WTC11 (cell line): ENCODE measurements around the gene CPTP. TPM values are rescaled to one million over a fixed set of nuclear protein-coding genes. Genes with fewer than 3 reads are reported as not detected.

Experiments
- ATAC-seq: fragments of 200-7000 bp; cut with Tn5 transposase; 2 replicates; pipeline ENCODE4 v1.10.0; 2021; ENCODE audit warnings: mild to moderate bottlenecking, moderate library complexity
- CTCF ChIA-PET: fragments of 300-600 bp; sonication (Branson Sonifier 250); formaldehyde crosslinking; loops from one replicate; lab custom pipeline; 2021; ENCODE audit warnings: antibody characterized with exemption; lab: Charles Lee
- POLR2A ChIA-PET: fragments of 350-600 bp; sonication (Branson Sonifier 250); formaldehyde crosslinking; loops from one replicate; lab custom pipeline; 2021; ENCODE audit warnings: antibody characterized with exemption; lab: Charles Lee
- DNase-seq: peaks from one replicate; pipeline ENCODE4 v3.0.0; 2021; ENCODE audit warnings: low spot score
- H3K27ac Mint-ChIP-seq: 2 replicates; pipeline ENCODE4 v1.8.0; 2021; ENCODE audit warnings: mixed read lengths
- H3K27me3 Mint-ChIP-seq: 2 replicates; pipeline ENCODE4 v1.8.0; 2021; ENCODE audit warnings: low read depth, mild to moderate bottlenecking, moderate library complexity, mixed read lengths
- H3K36me3 Mint-ChIP-seq: 2 replicates; pipeline ENCODE4 v1.8.0; 2021; ENCODE audit warnings: mixed read lengths
- H3K4me1 Mint-ChIP-seq: 2 replicates; pipeline ENCODE4 v1.8.0; 2022; ENCODE audit warnings: mixed read lengths
- H3K4me3 Mint-ChIP-seq: 2 replicates; pipeline ENCODE4 v1.8.0; 2021; ENCODE audit warnings: mild to moderate bottlenecking, moderate library complexity, mixed read lengths
- H3K9me3 Mint-ChIP-seq: 2 replicates; pipeline ENCODE4 v1.8.0; 2021; ENCODE audit warnings: mixed read lengths
- ELF4 ChIP-seq: sonication (generic); formaldehyde crosslinking; IDR thresholded peaks from 2 replicates; pipeline ENCODE4 v1.8.1; 2022; ENCODE audit warnings: low read depth, mild to moderate bottlenecking, moderate library complexity, missing genetic modification reagents
- ERG ChIP-seq: fragments of 250-450 bp; sonication (Bioruptor Pico); IDR thresholded peaks from 2 replicates; pipeline ENCODE4 v1.8.0; 2021; ENCODE audit warnings: mild to moderate bottlenecking
- ESRRA ChIP-seq: sonication (generic); formaldehyde crosslinking; IDR thresholded peaks from 2 replicates; pipeline ENCODE4 v1.8.1; 2022; ENCODE audit warnings: mild to moderate bottlenecking, missing genetic modification reagents, borderline replicate concordance
- ETV6 ChIP-seq: sonication (generic); formaldehyde crosslinking; IDR thresholded peaks from 2 replicates; pipeline ENCODE4 v1.8.1; 2022; ENCODE audit warnings: mild to moderate bottlenecking, missing genetic modification reagents
- FOXP1 ChIP-seq: sonication (generic); formaldehyde crosslinking; IDR thresholded peaks from 2 replicates; pipeline ENCODE4 v1.8.0; 2022; ENCODE audit warnings: missing genetic modification reagents, mild to moderate bottlenecking, moderate library complexity, borderline replicate concordance
- IRF2 ChIP-seq: sonication (generic); formaldehyde crosslinking; IDR thresholded peaks from 2 replicates; pipeline ENCODE4 v1.8.0; 2022; ENCODE audit warnings: low read depth, missing genetic modification reagents, borderline replicate concordance
- JAZF1 ChIP-seq: fragments of 250-450 bp; sonication (Bioruptor Pico); IDR thresholded peaks from 2 replicates; pipeline ENCODE4 v1.9.0; 2021; ENCODE audit warnings: moderate library complexity, mild to moderate bottlenecking, inconsistent platforms
- JUN ChIP-seq: sonication (generic); formaldehyde crosslinking; IDR thresholded peaks from 2 replicates; pipeline ENCODE4 v1.8.0; 2023; ENCODE audit warnings: mild to moderate bottlenecking, missing genetic modification reagents
- MYBL2 ChIP-seq: sonication (generic); formaldehyde crosslinking; IDR thresholded peaks from 2 replicates; pipeline ENCODE4 v1.8.1; 2023; ENCODE audit warnings: mild to moderate bottlenecking, moderate library complexity, missing genetic modification reagents
- NR2C2 ChIP-seq: sonication (generic); formaldehyde crosslinking; IDR thresholded peaks from 2 replicates; pipeline ENCODE4 v1.8.0; 2022; ENCODE audit warnings: mild to moderate bottlenecking, missing genetic modification reagents
- RELA ChIP-seq: sonication (generic); formaldehyde crosslinking; IDR thresholded peaks from 2 replicates; pipeline ENCODE4 v1.8.1; 2022; ENCODE audit warnings: missing genetic modification reagents, mild to moderate bottlenecking, borderline replicate concordance
- SOX15 ChIP-seq: fragments of 250-450 bp; sonication (Bioruptor Pico); IDR thresholded peaks from 2 replicates; pipeline ENCODE4 v1.9.0; 2021; ENCODE audit warnings: mild to moderate bottlenecking
- TEAD4 ChIP-seq: sonication (generic); formaldehyde crosslinking; IDR thresholded peaks from 2 replicates; pipeline ENCODE4 v1.8.0; 2022; ENCODE audit warnings: mild to moderate bottlenecking, missing genetic modification reagents
- ZBTB43 ChIP-seq: sonication (generic); formaldehyde crosslinking; IDR thresholded peaks from 2 replicates; pipeline ENCODE4 v1.8.1; 2023; ENCODE audit warnings: mild to moderate bottlenecking, missing genetic modification reagents
- ZNF219 ChIP-seq: sonication (generic); formaldehyde crosslinking; IDR thresholded peaks from 2 replicates; pipeline ENCODE4 v1.8.0; 2023; ENCODE audit warnings: missing genetic modification reagents, mild to moderate bottlenecking, borderline replicate concordance
- ZNF263 ChIP-seq: sonication (generic); formaldehyde crosslinking; IDR thresholded peaks from 2 replicates; pipeline ENCODE4 v1.8.1; 2022; ENCODE audit warnings: low read depth, mild to moderate bottlenecking, moderate library complexity, missing genetic modification reagents
- ZNF423 ChIP-seq: fragments of 250-450 bp; sonication (Bioruptor Pico); IDR thresholded peaks from 2 replicates; pipeline ENCODE4 v2.1.2; 2022; ENCODE audit warnings: mild to moderate bottlenecking, moderate library complexity
- total RNA-seq: library from RNA; stranded (reverse); gene quantifications from 3 replicates; pipeline ENCODE4 v1.2.3, GENCODE V29; 2021

CPTP gene
- total RNA-seq, 1 experiment from 2014 or later: 14.4 TPM

GRCh38 chr1:1349256-1350012, 24.8 kb downstream of the CPTP start, which contains the start of gene DVL1 (continued):
- no peak for TF ChIP-seq ERG (CRISPR knock-in tag)
- TF ChIP-seq RELA (CRISPR knock-in tag): no peak
- no peak for TF ChIP-seq MYBL2 (CRISPR knock-in tag)
- TF ChIP-seq FOXP1 (CRISPR knock-in tag): peak; percentile 30; the same call in 1 of the 2 replicates
- no peak for TF ChIP-seq NR2C2 (CRISPR knock-in tag)
- no peak for TF ChIP-seq TEAD4 (CRISPR knock-in tag)
- no peak for TF ChIP-seq JUN (CRISPR knock-in tag)
- no peak for TF ChIP-seq SOX15 (CRISPR knock-in tag)
- TF ChIP-seq IRF2: no peak
- no peak for TF ChIP-seq JAZF1 (CRISPR knock-in tag)

- peak overlapping the region; percentile 49 for H3K4me3 Mint-ChIP-seq
- no peaks in the 10 kb centered on the region for H3K36me3 Mint-ChIP-seq
- peaks cover 27% of the 10 kb centered on the region for H3K4me1 Mint-ChIP-seq
- H3K9me3 Mint-ChIP-seq: no peaks in the 10 kb centered on the region
- ATAC-seq: no peak
- no peak for DNase-seq
- CTCF ChIA-PET: interaction anchor here (0.5 to 1.9 kb wide), 6 partner anchors 10 to 427 kb away, joined by 3 to 10 read pairs (median 4); no protein-coding TSS in a partner anchor
- TF ChIP-seq ZNF263: peak; percentile 72
- 0 out of 2 replicates have a peak, but pooled peaks have one; percentile 36 for TF ChIP-seq ESRRA
- no peak for TF ChIP-seq ETV6 (CRISPR knock-in tag)
- peak overlapping the region; percentile 78 for H3K27ac Mint-ChIP-seq
- H3K27me3 Mint-ChIP-seq: peaks cover 17% of the 10 kb centered on the region
- POLR2A ChIA-PET: interaction anchor here (0.6 kb wide), 1 partner anchor 20 kb away, joined by 3 read pairs; no protein-coding TSS in a partner anchor
These were observed 27.2 kb downstream of the CPTP start for GRCh38 chr1:1351511-1352427.

- Mint-ChIP-seq H3K27ac (no peak overlapping the region; the same call in 1 of the 2 replicates), H3K9me3 (no peaks in the 10 kb centered on the region), H3K27me3 (peaks cover 17% of the 10 kb centered on the region), H3K4me1 (peaks cover 21% of the 10 kb centered on the region), H3K4me3 (peak overlapping the region; percentile 73), H3K36me3 (no peaks in the 10 kb centered on the region)
- TF ChIP-seq ZNF423 (CRISPR knock-in tag) (0 out of 2 replicates have a peak, but pooled peaks have one; percentile 13), RELA (CRISPR knock-in tag) (0 out of 2 replicates have a peak, but pooled peaks have one; percentile 55), ZNF219 (no peak), ELF4 (CRISPR knock-in tag) (no peak), ZBTB43 (CRISPR knock-in tag) (0 out of 2 replicates have a peak, but pooled peaks have one; percentile 35)
- DNase-seq (no peak), ATAC-seq (no peak)
- ChIA-PET POLR2A (no interaction called here), CTCF (interaction anchor here (1.0 to 1.9 kb wide), 4 partner anchors 19 to 61 kb away, joined by 3 to 10 read pairs (median 4); no protein-coding TSS in a partner anchor)
These were observed 28.3 kb downstream of the CPTP start for GRCh38 chr1:1352786-1353388.
